Sigmoid colon (tissue), 4 donors: ENCODE measurements around the gene NAALADL2.

ENCODE experiments used
- EP300 ChIP-seq, 4 donors: sonication (generic); formaldehyde crosslinking; IDR thresholded peaks; one replicate each; pipeline ENCODE4 v1.6.1; 2017; ENCODE audit warnings: antibody characterized with exemption in 4 of 4
- POLR2AphosphoS5 ChIP-seq, 4 donors: sonication (generic); formaldehyde crosslinking; IDR thresholded peaks; one replicate each; pipeline ENCODE4 v1.6.1; 2017; ENCODE audit warnings: antibody characterized with exemption in 4 of 4
- TF ChIP-seq, protein P1 (sequence below), 4 experiments: fragments of 450-650 bp in 3 of 4; fragments of 200-600 bp in 1 of 4; IDR thresholded peaks; one replicate each; pipeline ENCODE4 v1.5.1; 2016 to 2019; ENCODE audit warnings: antibody characterized with exemption in 4 of 4, mild to moderate bottlenecking in 3 of 4, moderate library complexity in 2 of 4

DNA sequence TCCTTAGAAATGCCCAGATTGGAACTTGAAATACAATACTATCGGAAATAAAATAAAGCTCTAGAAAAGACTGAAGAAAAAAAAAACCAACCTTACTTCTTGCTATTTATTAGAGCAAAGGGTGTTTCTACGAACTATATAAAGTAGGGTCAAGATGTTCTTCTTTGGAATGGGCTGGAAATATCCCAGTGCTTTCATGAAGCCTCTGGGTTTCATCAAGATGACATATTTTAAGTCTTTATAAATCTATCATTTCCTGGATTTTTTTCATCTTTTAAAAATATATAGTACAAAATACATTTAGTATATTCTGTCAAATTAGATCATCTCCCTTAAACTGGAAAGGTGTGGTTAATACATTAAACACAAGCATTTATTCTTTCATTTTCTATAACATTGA is 978.8 kb downstream of the NAALADL2 start:
- TF ChIP-seq, protein P1, sequence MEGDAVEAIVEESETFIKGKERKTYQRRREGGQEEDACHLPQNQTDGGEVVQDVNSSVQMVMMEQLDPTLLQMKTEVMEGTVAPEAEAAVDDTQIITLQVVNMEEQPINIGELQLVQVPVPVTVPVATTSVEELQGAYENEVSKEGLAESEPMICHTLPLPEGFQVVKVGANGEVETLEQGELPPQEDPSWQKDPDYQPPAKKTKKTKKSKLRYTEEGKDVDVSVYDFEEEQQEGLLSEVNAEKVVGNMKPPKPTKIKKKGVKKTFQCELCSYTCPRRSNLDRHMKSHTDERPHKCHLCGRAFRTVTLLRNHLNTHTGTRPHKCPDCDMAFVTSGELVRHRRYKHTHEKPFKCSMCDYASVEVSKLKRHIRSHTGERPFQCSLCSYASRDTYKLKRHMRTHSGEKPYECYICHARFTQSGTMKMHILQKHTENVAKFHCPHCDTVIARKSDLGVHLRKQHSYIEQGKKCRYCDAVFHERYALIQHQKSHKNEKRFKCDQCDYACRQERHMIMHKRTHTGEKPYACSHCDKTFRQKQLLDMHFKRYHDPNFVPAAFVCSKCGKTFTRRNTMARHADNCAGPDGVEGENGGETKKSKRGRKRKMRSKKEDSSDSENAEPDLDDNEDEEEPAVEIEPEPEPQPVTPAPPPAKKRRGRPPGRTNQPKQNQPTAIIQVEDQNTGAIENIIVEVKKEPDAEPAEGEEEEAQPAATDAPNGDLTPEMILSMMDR (IDR thresholded peaks at IDR 0.05): no peak
- TF ChIP-seq EP300 (IDR thresholded peaks at IDR 0.05) (no peak), POLR2AphosphoS5 (IDR thresholded peaks at IDR 0.05) (peak in 3 of 4 donors; percentile 27 to 85 (median 64))
